ENCODE results near the gene HINT2.

HINT2 gene

GRCh38 chr9:35814841-35815543 lies at the start of gene HINT2:
HINT2 (minus strand) TSS chr9:35815042; CDS start chr9:35814979, 63 bp downstream.
- peak; percentile 99 for FAIRE-seq

GRCh38 chr9:35863583-35863982 lies 48.7 kb upstream of the HINT2 start:
- no peak for FAIRE-seq

- no peak for FAIRE-seq
Measured at GRCh38 chr9:35862328-35862727, 47.5 kb upstream of the HINT2 start.

GRCh38 chr9:35861161-35861897 lies 46.5 kb upstream of the HINT2 start:
- no peak for FAIRE-seq

GRCh38 chr9:35859990-35860339 lies 45.1 kb upstream of the HINT2 start:
- no peak for FAIRE-seq

GRCh38 chr9:35859310-35859989 lies 44.6 kb upstream of the HINT2 start:
- FAIRE-seq = no peak

- no peak for FAIRE-seq
Measured at GRCh38 chr9:35858458-35858857, 43.6 kb upstream of the HINT2 start.

GRCh38 chr9:35856882-35857281 lies 42.0 kb upstream of the HINT2 start:
- FAIRE-seq = no peak

- no peak for FAIRE-seq
Measured at GRCh38 chr9:35856206-35856605, 41.4 kb upstream of the HINT2 start.

- no peak for FAIRE-seq
Measured at GRCh38 chr9:35854091-35854762, 39.4 kb upstream of the HINT2 start.

- no peak for FAIRE-seq
Measured at GRCh38 chr9:35852876-35853865, 38.3 kb upstream of the HINT2 start.

GRCh38 chr9:35852267-35852815 lies 37.5 kb upstream of the HINT2 start:
- no peak for FAIRE-seq

- FAIRE-seq = no peak
Measured at GRCh38 chr9:35847792-35848572, 33.1 kb upstream of the HINT2 start.

GRCh38 chr9:35845824-35846771 lies 31.3 kb upstream of the HINT2 start:
- FAIRE-seq = no peak

GRCh38 chr9:35844628-35845270 lies 29.9 kb upstream of the HINT2 start:
- FAIRE-seq = no peak

- FAIRE-seq = no peak
Measured at GRCh38 chr9:35842795-35843194, 28.0 kb upstream of the HINT2 start.

- FAIRE-seq = no peak
Measured at GRCh38 chr9:35842020-35842745, 27.3 kb upstream of the HINT2 start.

GRCh38 chr9:35841645-35841900 lies 26.7 kb upstream of the HINT2 start:
- FAIRE-seq = no peak
